SK-N-DZ (cell line): Measurements from ENCODE around the gene HTR2B. TPM values are rescaled to one million over a fixed set of nuclear protein-coding genes. Genes with fewer than 3 reads are reported as not detected.
"Not testable (repeated sequence)": the region's sequence is repeated elsewhere in the genome, so short reads cannot be mapped to it uniquely, and the experiment has no call there.

ENCODE experiments used
- DNase-seq: peaks from one replicate; pipeline ENCODE4 v3.0.0-alpha.2; 2015; ENCODE audit warnings: low spot score
- polyA plus RNA-seq, 2 experiments: library from polyadenylated mRNA; depleted of rRNA; stranded (reverse); fragments of >200 nt; gene quantifications; 2 replicates each; pipeline ENCODE4 v1.2.3, GENCODE V29; 2014

Gene HTR2B
- not detected in 2 replicates for polyA plus RNA-seq (2014; cell fraction: cytosol; rRNA removed)
- not detected in 2 replicates for polyA plus RNA-seq (2014; cell fraction: nucleus; rRNA removed)

DNA sequence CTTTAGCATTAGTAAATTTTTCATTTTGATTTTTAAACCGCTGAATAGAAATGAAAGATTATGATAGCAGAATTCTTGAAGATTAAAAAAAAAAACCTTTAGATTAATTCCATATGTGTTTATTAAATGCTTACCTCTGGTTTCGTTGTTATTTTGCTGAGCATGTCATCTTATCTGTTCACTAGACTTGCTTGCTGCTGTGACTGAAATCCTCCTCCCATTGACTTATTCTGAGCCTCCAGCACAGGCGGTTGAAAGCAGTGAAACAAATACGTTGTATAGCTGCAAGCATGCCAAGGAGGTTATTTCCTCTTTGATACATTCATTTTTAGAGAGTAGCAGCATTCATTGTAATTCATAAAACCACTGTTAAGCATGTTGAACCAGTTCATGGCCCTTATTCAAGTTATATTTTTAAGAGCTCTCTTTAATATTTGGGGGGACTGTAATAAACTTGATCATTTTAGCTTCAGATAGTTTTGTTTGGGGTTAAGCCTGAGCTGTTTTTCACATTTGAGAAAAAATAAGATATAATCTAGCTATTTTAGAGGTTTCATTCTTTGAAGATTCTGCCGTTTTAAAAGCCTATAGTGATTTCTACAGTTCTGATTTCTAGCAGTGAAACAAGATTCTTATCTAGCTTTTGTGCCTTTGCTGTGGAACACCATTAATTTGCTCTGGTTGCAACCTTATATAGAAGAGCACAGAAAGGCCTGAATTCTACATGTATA, at the start of gene HTR2B:
TSS of gene HTR2B (minus strand) at position 205 of the 731 bp plus-strand sequence. CDS start 1,278 bp downstream, outside the sequence.
- DNase-seq, result peak; percentile 25

GRCh38 chr2:231174211-231174651, 49.4 kb upstream of the HTR2B start:
- no peak for DNase-seq

GRCh38 chr2:231172025-231172424, 47.2 kb upstream of the HTR2B start:
- no peak for DNase-seq

DNA sequence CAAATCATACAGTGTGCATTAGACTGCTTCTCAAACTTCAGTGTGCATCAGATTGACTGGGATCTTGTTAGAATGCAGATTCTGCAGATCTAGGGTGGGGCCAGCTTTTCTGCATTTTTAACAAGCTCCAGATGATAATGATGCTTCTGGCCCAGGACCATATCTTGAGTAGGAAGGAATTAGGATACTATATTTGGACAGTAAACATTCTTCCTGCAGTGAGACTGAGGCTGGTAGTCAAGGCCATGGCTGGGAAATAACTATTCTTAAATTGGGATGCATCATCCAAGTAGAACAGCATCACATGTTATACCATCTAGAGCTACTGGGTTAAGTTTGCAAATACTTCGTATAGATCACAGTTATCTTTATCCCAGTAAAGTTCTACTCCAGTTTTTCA, 45.2 kb upstream of the HTR2B start:
- DNase-seq, result no peak

DNA sequence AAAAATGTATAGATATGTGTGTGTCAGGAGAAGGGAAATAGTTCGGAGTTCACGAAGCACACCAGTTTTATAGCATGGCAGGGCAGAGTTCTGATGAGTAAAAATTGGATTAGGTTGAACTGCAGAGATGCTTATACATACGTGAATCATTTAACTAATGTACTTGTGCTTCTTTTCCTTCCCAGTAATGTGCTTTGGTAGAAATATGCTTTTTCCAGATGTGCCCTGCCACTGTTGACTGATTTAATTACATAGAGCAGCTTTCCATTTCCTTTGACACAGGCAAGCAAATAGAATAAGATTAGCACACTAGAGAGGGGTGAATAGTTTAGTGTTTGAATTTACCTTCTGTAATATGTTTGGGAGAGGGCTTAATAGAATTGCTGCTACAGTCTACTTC, 44.6 kb upstream of the HTR2B start:
- no peak for DNase-seq

- DNase-seq, result no peak
These were observed 43.8 kb upstream of the HTR2B start for GRCh38 chr2:231168460-231169139.

DNA sequence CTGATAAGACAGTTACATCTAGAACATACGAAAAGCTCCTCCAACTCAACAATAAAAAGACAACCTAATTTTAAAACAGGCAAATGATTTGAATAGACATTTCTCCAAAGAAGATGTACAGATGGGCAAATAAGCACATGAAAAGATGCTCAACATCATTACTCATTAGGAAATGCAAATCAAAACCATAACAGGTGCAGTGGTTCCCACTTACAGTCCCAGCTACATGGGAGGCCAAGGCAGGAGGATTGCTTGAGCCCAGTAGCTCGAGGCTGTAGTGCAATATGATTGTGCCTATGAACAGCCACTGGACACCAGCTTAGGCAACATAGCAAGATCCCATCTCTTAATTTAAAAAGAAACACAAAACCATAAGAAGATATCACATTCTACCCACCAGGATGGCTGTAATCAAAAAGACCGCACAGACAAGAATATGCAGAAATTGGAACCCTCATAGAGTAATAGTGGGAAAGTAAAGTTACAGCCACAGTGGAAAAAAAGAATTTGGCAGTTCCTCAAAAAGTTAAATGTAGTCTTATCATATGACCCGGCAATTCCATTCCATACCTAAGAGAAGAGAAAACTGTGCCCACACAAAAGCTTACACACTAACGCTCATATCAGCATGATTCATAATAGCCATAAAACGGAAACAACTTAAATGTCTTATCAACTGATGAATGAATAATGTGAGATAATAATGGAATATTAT, 43.1 kb upstream of the HTR2B start:
- DNase-seq, result no peak

DNA sequence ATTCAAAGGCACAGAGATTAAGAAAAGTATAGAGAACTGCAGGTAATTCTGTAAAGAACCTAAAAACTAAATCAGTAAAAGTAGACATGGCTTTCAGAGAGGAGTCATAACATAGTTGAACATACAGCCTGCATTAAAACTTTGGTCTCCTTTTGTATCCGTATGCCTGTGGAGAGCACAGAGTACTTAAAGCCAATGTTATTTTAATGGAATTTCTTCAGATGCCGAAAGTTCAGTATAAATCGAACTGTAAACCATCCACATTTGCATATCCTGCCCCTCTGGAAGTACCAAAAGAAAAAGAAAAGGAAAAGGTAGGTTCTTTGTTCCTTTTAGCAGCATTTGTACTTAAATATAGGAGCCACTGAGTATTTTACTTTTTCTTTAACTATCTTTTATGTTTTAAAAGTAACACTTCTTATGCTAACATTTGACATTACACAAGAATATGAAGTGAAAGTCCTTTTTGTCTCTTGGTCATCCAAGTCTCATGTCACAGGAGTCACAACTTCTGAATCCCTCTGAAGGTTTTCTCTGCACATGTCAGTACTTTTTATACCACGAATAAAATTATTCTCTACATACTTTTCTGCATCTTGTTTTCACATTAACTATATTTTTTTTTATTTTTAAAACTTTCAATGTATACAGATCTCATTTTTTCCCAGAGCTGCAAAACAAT, 38.7 kb upstream of the HTR2B start:
- DNase-seq, result no peak

DNA sequence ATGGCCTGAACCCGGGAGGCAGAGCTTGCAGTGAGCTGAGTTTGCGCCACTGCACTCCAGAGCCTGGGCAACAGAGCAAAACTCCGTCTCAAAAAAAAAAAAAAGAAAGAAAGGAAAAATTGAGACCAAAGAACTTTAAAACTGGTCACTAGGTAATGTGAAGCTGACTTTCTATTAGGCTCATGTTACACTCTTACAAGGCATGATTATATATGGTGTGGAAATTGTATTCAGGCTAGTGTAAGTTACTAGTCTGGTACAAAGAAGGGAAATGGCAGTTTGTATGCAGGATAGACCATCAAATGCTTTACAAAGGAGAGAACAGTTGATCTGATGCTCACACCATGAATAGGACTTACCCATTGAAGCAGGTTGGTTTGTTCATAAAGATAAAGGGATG, 38.2 kb upstream of the HTR2B start:
- DNase-seq, result no peak

GRCh38 chr2:231161877-231162329, 37.1 kb upstream of the HTR2B start:
- no peak for DNase-seq

- no peak for DNase-seq
These were observed 36.5 kb upstream of the HTR2B start for GRCh38 chr2:231161252-231161839.

GRCh38 chr2:231160701-231161100, 35.9 kb upstream of the HTR2B start:
- DNase-seq, result no peak

- DNase-seq, result no peak
These were observed 34.5 kb upstream of the HTR2B start for GRCh38 chr2:231159306-231159705.

DNA sequence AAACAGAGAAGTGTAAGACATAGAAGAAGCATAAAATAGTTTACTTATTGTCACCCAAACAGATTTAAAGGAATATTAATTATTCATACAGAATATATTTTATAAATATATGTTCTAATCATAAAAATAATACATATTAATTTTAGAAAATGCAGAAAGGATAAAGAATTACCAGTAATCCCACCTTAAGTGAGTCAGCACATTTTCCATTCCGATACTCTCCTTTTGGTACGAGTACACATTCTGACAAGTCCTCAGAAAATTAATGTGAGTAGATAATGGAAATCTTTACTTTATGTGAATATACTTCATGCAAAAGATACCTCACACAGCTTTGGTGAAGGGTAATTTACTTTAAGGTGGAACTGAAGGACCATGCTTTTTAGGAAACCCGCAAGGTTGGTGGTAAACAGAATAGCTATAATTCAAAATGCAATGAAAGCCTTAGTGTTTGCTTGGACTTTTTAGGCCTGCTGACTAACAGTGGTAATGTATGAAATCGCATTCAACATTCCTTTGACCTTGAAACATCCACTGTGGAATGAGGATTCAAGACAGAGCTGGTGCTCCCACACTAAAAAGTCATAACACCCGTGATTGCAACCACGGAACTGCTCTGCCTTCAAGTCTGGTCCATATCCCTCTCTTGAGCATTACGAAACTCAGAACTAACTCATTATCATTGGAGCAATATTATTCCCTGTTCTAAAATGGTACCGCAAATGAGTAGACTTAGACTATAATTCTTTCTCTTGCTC, 28.1 kb upstream of the HTR2B start:
- no peak for DNase-seq

- DNase-seq, result no peak
These were observed 21.8 kb upstream of the HTR2B start for GRCh38 chr2:231146665-231147064.

DNA sequence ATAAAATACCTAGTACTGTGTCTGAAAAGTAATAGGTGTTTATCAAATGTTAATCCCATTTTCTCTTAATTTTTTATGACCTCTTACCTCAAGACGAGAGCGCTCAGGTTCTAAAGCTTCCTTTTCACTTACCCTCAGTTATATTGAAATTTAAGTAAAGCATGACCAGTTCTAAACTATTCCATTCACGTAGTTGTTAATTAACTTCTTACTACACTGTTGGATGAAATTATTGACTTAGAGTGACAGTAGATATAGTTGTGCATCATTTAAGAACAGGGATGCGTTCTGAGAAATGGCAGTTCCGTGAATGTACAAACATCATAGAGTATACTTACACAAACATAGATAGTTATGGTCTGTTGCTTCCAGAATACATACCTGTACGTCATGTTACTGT, 20.1 kb upstream of the HTR2B start:
- no peak for DNase-seq

GRCh38 chr2:231140808-231141207, 16.0 kb upstream of the HTR2B start:
- not testable (repeated sequence) for DNase-seq

DNA sequence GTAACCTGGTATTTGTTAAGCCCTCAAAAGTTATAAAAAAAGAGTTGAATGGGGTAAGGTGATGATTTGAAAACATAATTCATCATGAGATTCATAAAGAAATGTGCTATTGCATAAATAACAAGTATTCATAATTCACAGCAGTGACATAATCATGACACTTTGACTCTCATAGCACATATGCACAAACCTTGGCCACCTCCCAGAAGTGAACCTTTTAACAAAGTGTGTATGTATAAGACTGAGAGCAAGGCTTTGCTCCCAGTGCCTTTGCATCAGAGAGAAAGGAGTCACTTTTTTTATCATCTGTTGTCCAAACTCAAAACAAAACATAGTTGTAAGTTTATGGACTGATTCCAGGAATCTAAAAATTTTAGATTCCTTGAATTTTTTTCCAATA, 15.0 kb upstream of the HTR2B start:
- no peak for DNase-seq

DNA sequence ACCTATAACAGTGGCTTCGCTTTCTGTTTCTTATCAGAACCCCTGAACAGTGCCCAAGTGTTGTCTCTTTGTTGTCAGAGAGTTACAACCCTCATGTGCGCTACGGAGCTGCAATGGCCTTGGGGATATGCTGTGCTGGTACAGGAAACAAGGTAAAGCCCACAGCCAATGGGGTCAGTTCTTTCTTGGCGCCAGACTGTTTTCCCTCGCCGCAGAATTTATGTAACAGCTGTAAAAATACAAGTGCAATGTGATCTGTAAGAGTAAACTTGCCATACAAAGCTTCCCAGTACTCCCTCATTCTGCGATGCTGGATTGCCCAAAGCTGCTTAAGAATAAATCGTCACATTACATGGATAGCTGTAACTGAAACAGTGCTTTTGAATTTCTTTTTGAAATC, 13.9 kb upstream of the HTR2B start:
- no peak for DNase-seq

DNA sequence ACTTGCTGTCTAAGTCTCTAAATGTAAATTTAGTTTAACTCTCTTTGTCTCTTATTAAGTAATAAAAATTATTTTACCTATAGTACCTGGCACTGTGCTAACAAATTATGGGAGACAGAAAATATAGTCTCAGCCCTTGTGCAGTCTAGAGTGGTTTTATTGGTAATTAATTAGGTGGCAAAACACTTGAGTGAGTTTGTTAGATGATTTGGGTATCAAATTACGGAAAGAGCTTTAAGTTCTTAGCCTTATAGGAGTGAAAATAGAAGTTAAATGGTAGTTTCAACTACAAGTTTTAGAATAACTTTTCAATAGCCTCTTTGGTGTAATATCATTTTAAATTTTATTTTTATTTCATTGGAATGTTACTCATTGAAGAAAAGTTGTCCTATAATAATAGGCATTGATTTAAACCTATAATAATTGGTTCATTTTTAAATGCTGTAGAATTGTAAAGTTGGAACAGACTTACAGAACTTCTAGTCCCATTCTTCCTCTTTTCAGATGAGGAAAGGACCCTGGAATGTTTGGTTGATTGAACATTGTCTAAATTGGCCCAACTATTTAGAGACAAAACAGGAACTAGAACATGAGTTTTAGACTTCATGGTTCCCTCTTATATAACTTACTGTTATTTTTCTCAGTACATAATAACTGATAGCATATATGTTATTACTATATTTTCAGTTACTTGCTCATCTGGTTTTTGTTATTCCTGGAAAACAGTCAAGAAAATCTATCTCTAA, 10.2 kb upstream of the HTR2B start:
- DNase-seq, result no peak
